HEK293 (cell line): Measurements from ENCODE around the gene ESPNL.

Source experiments
- CTCF ChIP-seq: fragments of 450-650 bp; formaldehyde crosslinking; IDR thresholded peaks from 2 replicates; pipeline ENCODE4 v1.5.1; 2016; ENCODE audit warnings: missing biosample characterization, missing genetic modification characterization
- PRDM1 ChIP-seq: fragments of 450-650 bp; formaldehyde crosslinking; IDR thresholded peaks from 2 replicates; pipeline ENCODE4; 2016; ENCODE audit warnings: missing biosample characterization, missing genetic modification characterization
- TCF7L2 ChIP-seq: IDR thresholded peaks from 2 replicates; pipeline ENCODE4 v1.6.1; 2011; ENCODE audit warnings: low read depth, mild to moderate bottlenecking, inconsistent platforms, low read length, moderate library complexity, borderline replicate concordance
- ZNF146 ChIP-seq: fragments of 450-650 bp; formaldehyde crosslinking; IDR thresholded peaks from 2 replicates; pipeline ENCODE4 v1.5.1; 2016; ENCODE audit warnings: missing biosample characterization, missing genetic modification characterization
- ZNF530 ChIP-seq: fragments of 450-650 bp; formaldehyde crosslinking; IDR thresholded peaks from 2 replicates; pipeline ENCODE4 v1.5.1; 2016; ENCODE audit warnings: low read depth, missing biosample characterization, missing genetic modification characterization
- ZNF704 ChIP-seq: fragments of 450-650 bp; formaldehyde crosslinking; IDR thresholded peaks from 2 replicates; pipeline ENCODE4 v1.5.1; 2016; ENCODE audit warnings: missing biosample characterization, missing genetic modification characterization
- ZNF776 ChIP-seq: fragments of 450-650 bp; formaldehyde crosslinking; IDR thresholded peaks from 2 replicates; pipeline ENCODE4 v1.5.0; 2017; ENCODE audit warnings: missing biosample characterization, missing genetic modification characterization, borderline replicate concordance

- TF ChIP-seq PRDM1 (no peak), ZNF146 (tag by site-specific recombination) (no peak), ZNF704 (tag by site-specific recombination) (no peak), CTCF (no peak), TCF7L2 (no peak), ZNF530 (tag by site-specific recombination) (no peak), ZNF776 (tag by site-specific recombination) (no peak)
Measured at GRCh38 chr2:238124488-238125126, 24.5 kb downstream of the ESPNL start.
